GM12864 (cell line): ENCODE measurements around the gene RPS14.
"Not testable (repeated sequence)": the region's sequence is repeated elsewhere in the genome, so short reads cannot be mapped to it uniquely, and the experiment has no call there.

Experiments used
- DNase-seq: peaks from one replicate; pipeline ENCODE4 v3.0.0-alpha.2; 2011; ENCODE audit warnings: low read depth
- H3K4me3 ChIP-seq: 2 replicates; pipeline ENCODE4 v1.5.1; 2011; ENCODE audit warnings: mild to moderate bottlenecking, low read depth, low read length, control low read depth
- CTCF ChIP-seq: IDR thresholded peaks from 2 replicates; pipeline ENCODE4 v1.5.1; 2011; ENCODE audit warnings: low read depth, mild to moderate bottlenecking, moderate library complexity, low read length, control low read depth, inconsistent platforms; ENCODE audit errors: missing control alignments

Gene RPS14

GRCh38 chr5:150431048-150431447 is 18.5 kb downstream of the RPS14 start:
- H3K4me3 ChIP-seq, result no peak overlapping the region
- TF ChIP-seq CTCF, result no peak
- no peak for DNase-seq

- DNase-seq, result no peak
- no peak overlapping the region for H3K4me3 ChIP-seq
- no peak for TF ChIP-seq CTCF
These were observed 20.1 kb downstream of the RPS14 start for GRCh38 chr5:150429410-150429873.

GRCh38 chr5:150428978-150429377 is 20.6 kb downstream of the RPS14 start:
- no peak overlapping the region for H3K4me3 ChIP-seq
- TF ChIP-seq CTCF, result no peak
- DNase-seq, result no peak

- H3K4me3 ChIP-seq, result no peak overlapping the region
- DNase-seq, result no peak
- no peak for TF ChIP-seq CTCF
These were observed 21.2 kb downstream of the RPS14 start for GRCh38 chr5:150428106-150428876.

- H3K4me3 ChIP-seq, DNase-seq: not testable (repeated sequence)
These were observed 23.4 kb downstream of the RPS14 start for GRCh38 chr5:150426165-150426564.

GRCh38 chr5:150422758-150423157 is 26.8 kb downstream of the RPS14 start:
- no peak overlapping the region for H3K4me3 ChIP-seq
- DNase-seq, result no peak
- no peak for TF ChIP-seq CTCF

- DNase-seq, result no peak
- H3K4me3 ChIP-seq, result no peak overlapping the region
- no peak for TF ChIP-seq CTCF
These were observed 27.5 kb downstream of the RPS14 start for GRCh38 chr5:150422075-150422474.
